ENCODE measurements around the gene LGSN.
"Not testable (repeated sequence)": the region's sequence is repeated elsewhere in the genome, so short reads cannot be mapped to it uniquely, and the experiment has no call there.

The LGSN gene

GRCh38 chr6:63305277-63305676 lies 14.5 kb downstream of the LGSN start:
- DNase-seq: no peak

- DNase-seq: no peak
Observed at GRCh38 chr6:63303476-63303875, 16.3 kb downstream of the LGSN start.

- DNase-seq: no peak
Observed at GRCh38 chr6:63299667-63300066, 20.1 kb downstream of the LGSN start.

GRCh38 chr6:63295553-63296194 lies 24.1 kb downstream of the LGSN start:
- no peak for DNase-seq

GRCh38 chr6:63290492-63291058 lies 29.2 kb downstream of the LGSN start:
- DNase-seq: no peak

GRCh38 chr6:63289269-63289872 lies 30.4 kb downstream of the LGSN start:
- no peak for DNase-seq

- no peak for DNase-seq
Observed at GRCh38 chr6:63280639-63281180, 39.1 kb downstream of the LGSN start.

- no peak for DNase-seq
Observed at GRCh38 chr6:63278916-63279315, 40.9 kb downstream of the LGSN start.

- no peak for DNase-seq
Observed at GRCh38 chr6:63275953-63276352, 43.8 kb downstream of the LGSN start.

- DNase-seq: not testable (repeated sequence)
Observed at GRCh38 chr6:63274795-63275430, 44.9 kb downstream of the LGSN start.

GRCh38 chr6:63272397-63272796 lies 47.4 kb downstream of the LGSN start:
- no peak for DNase-seq

- no peak for DNase-seq
Observed at GRCh38 chr6:63269470-63269869, 50.3 kb downstream of the LGSN start.

GRCh38 chr6:63268574-63268973 lies 51.2 kb downstream of the LGSN start:
- DNase-seq: no peak

GRCh38 chr6:63267828-63268227 lies 52.0 kb downstream of the LGSN start:
- DNase-seq: no peak

- no peak for DNase-seq
Observed at GRCh38 chr6:63267046-63267445, 52.7 kb downstream of the LGSN start.

- no peak for DNase-seq
Observed at GRCh38 chr6:63263444-63263843, 56.3 kb downstream of the LGSN start.

GRCh38 chr6:63261820-63262219 lies 58.0 kb downstream of the LGSN start:
- DNase-seq: no peak

GRCh38 chr6:63259153-63259552 lies 60.6 kb downstream of the LGSN start:
- DNase-seq: no peak

- DNase-seq: no peak
Observed at GRCh38 chr6:63249875-63250482, 69.8 kb downstream of the LGSN start.

- no peak for DNase-seq
Observed at GRCh38 chr6:63246581-63246980, 73.2 kb downstream of the LGSN start.

GRCh38 chr6:63245909-63246308 lies 73.9 kb downstream of the LGSN start:
- no peak for DNase-seq

- DNase-seq: no peak
Observed at GRCh38 chr6:63245420-63245819, 74.4 kb downstream of the LGSN start.

- DNase-seq: no peak
Observed at GRCh38 chr6:63236398-63236817, 83.4 kb downstream of the LGSN start.
